ENCODE results near the gene FGFR3. TPM values are rescaled to one million over a fixed set of nuclear protein-coding genes. Genes with fewer than 3 reads are reported as not detected.

FGFR3 gene
- total RNA-seq, 8 experiments from 2014 or later, result 0.76 to 39.4 (median 10.8) TPM

DNA sequence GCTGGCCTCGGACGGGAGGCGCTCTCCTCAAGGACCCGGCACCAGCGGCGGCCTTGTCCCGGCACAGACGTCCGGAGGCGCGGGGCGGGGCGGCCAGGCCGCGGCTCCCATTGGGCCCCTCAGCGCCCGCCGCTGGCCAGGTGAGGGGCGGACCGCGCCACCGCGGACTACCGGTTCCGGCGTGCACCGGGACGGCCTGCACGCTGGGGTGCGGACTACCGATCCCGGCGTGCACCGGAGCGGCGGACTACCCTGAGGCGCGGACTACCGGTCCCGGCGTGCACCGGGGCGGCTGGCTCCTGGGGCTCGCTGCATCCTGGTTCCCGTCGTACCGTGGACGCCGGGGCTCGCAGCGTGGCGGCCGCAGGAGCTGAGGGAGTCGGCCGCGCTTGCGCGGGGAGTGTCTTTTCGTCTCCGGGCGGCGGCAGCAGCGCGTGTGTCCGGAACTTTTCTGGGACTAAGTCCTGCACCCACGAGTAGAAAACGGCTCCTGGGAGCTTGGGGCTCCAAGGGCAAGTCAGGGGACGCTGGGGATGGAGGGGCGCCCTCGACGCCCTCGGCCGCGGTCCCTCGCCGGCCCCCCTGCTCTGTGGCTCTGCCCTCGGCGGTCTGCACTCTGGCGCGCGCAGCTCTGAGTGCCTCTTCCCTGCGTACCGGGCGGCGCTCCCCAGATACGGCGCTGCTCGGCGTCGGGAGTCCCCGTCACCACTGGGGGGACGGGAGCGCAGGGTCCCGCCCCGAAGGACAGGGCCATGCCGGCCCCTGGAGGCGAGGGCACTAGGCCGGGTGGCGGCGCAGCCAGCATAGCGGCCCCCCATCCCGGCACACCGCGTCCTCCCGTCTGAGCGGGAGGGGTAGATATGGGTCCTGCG, 63.2 kb downstream of the FGFR3 start, which contains the start of gene LETM1:
Gene LETM1, minus strand, starts transcription at position 86 of the 872 bp plus-strand sequence. CDS start 206 bp downstream, outside the sequence.
- H3K4me1 ChIP-seq (replicated peaks in 1 of 2), result peaks cover 21 to 30% of the 10 kb centered on the region in 2 donors
- H3K27ac ChIP-seq, result peak within 1 kb of the TSS; percentile 64 to 76
- peak; percentile 87 to 94 (median 93) for ATAC-seq (replicated peaks in 6 of 8)
- in situ Hi-C loops (cut with MboI; ENCODE audit: low pct_unique_long_range_greater_than_20kb in 2 of 9, low sequenced_read_pairs in 9 of 9, unreplicated experiment in 9 of 9), result no loop called here
- H3K4me3 ChIP-seq, result peak within 1 kb of the TSS; percentile 50 to 93 (median 59)
- 1 to 3% methylated on average over 11 to 26 of the region's 107 CpGs; no CpG with 5 or more reads in 8 of the 10 experiments for WGBS, 10 experiments

DNA sequence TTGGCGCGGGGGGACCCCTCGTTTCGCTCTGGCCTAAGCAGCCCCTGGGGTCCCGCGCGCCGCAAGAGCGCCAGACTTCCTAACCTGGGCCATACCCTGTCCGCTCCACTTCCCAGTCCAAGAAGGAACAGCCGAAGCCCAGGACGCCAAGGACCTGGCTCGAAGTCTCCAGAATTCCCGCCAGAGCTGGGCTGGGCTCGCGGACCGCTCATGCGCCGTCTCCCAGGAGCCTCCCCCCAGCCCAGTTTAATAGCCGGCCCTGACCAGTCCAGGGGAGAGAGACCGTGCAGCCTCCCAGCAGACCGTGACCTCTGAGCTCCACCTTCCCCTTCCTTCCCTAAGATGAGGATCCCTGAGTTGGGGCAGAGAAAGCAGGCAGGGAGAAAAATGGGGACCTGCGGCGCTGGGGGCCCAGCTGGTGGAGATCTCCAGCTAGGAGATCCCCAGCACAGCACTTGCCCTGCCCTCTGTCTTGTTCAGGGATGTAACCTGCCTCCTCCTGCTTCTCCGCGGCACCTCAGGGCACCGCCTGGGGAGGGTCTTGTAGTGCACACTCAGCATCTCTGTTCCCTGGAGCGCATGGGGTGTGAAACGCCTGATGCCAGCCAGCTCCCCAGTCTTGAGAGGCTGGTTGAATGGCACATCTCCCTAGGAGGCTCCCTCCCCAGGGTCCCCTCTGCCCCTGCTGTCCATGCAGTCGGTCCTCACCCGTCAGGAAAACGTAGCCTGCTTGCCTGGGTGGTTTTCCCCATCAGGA, 64.0 kb downstream of the FGFR3 start:
- peak; percentile 1 to 39 (median 16) for ATAC-seq (replicated peaks in 6 of 8)
- in situ Hi-C loops (cut with MboI; ENCODE audit: low pct_unique_long_range_greater_than_20kb in 2 of 9, low sequenced_read_pairs in 9 of 9, unreplicated experiment in 9 of 9), result no loop called here

DNA sequence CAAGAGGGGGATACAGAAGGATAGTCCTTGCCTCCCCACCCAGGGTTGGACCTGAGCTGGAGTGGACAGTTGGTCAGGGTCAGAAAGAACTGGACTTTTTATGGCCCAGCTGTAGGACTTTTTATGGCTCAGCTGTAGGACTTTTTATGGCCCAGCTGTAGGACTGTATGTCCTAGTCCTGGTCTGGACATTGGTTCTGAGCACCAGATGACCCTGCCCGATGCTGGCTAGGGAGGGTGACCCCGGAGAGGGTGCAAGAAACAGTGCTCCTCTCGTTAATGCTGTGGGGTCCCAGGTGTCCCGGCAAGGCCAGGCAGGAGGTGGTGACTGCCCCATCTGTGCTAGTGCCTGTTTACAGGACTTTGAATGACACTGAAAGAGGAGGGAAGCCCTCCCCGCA, 64.8 kb downstream of the FGFR3 start:
- ATAC-seq (replicated peaks in 6 of 8), result no peak
- WGBS, 10 experiments, result 70 to 82% methylated on average over 2 of the region's 5 CpGs; no CpG with 5 or more reads in 8 of the 10 experiments
- H3K4me1 ChIP-seq (replicated peaks in 1 of 2), result peaks cover 34 to 43% of the 10 kb centered on the region in 2 donors
- H3K4me3 ChIP-seq, result no peak overlapping the region
- H3K27ac ChIP-seq, result peak overlapping the region in 1 of 2 donors; percentile 76
- in situ Hi-C loops (cut with MboI; ENCODE audit: low pct_unique_long_range_greater_than_20kb in 2 of 9, low sequenced_read_pairs in 9 of 9, unreplicated experiment in 9 of 9), result no loop called here

More for the DNA sequence above, 64.0 kb downstream of the FGFR3 start:
- Histone ChIP-seq H3K27ac (peak overlapping the region; percentile 62 to 76), H3K4me1 (replicated peaks in 1 of 2) (peaks cover 26 to 35% of the 10 kb centered on the region in 2 donors), H3K4me3 (peak overlapping the region; percentile 50 to 93 (median 59))
- 2% methylated on average over 11 of the region's 32 CpGs; no CpG with 5 or more reads in 9 of the 10 experiments for WGBS, 10 experiments

Other genes starting within 250 kb of the FGFR3 start
- 1 to 10 TPM in 7 of 8 experiments, under 1 TPM in 1; 0.87 to 7.9 (median 2.1) TPM for gene FAM53A, start 109.0 kb upstream of the FGFR3 start, total RNA-seq
- gene SLBP, start 81.0 kb upstream of the FGFR3 start, total RNA-seq, result 10 to 100 TPM; 33.9 to 88.1 (median 44.2) TPM
- 10 to 100 TPM; 17.1 to 48.1 (median 25.7) TPM for gene TMEM129, start 72.0 kb upstream of the FGFR3 start, total RNA-seq
- gene TACC3, start 71.8 kb upstream of the FGFR3 start, total RNA-seq, result 10 to 100 TPM in 3 of 8 experiments, 1 to 10 TPM in 5; 2.6 to 61.3 (median 6.5) TPM
- 10 to 100 TPM; 19.8 to 74.0 (median 30.2) TPM for gene LETM1, start 62.9 kb downstream of the FGFR3 start, total RNA-seq
- gene NSD2, start 78.1 kb downstream of the FGFR3 start, total RNA-seq, result 100 to 1,000 TPM in 1 of 8 experiments, 10 to 100 TPM in 6, 1 to 10 TPM in 1; 2.9 to 118 (median 63.8) TPM
- 10 to 100 TPM; 16.9 to 34.9 (median 27.9) TPM for gene NELFA, start 215.7 kb downstream of the FGFR3 start, total RNA-seq

All from motor neuron (in vitro differentiated cells).